Measurements from ENCODE around the gene ADAP2.
"Not testable (repeated sequence)": the region's sequence is repeated elsewhere in the genome, so short reads cannot be mapped to it uniquely, and the experiment has no call there.

ADAP2 gene

GRCh38 chr17:30921544-30922196 is at the start of gene ADAP2:
Gene ADAP2 (plus strand): TSS chr17:30921945. CDS start chr17:30922015, 70 bp downstream.
- DNase-seq = no peak

GRCh38 chr17:30886187-30886586 is 35.6 kb upstream of the ADAP2 start:
- no peak for DNase-seq

GRCh38 chr17:30894236-30894635 is 27.5 kb upstream of the ADAP2 start:
- DNase-seq = no peak

GRCh38 chr17:30897311-30897710 is 24.4 kb upstream of the ADAP2 start:
- DNase-seq = no peak

GRCh38 chr17:30905742-30906100 is 16.0 kb upstream of the ADAP2 start:
- no peak for DNase-seq

- peak; percentile 72 for DNase-seq
Observed at GRCh38 chr17:30906101-30906911, 15.4 kb upstream of the ADAP2 start, which contains the start of gene TEFM. Gene TEFM (minus strand): TSS chr17:30906238. CDS start chr17:30906198, 40 bp downstream.

GRCh38 chr17:30908717-30909420 is 12.9 kb upstream of the ADAP2 start:
- DNase-seq = no peak

GRCh38 chr17:30910151-30910550 is 11.6 kb upstream of the ADAP2 start:
- DNase-seq = not testable (repeated sequence)

- DNase-seq = no peak
Observed at GRCh38 chr17:30913955-30914354, 7.8 kb upstream of the ADAP2 start.

GRCh38 chr17:30915833-30916611 is 5.7 kb upstream of the ADAP2 start:
- no peak for DNase-seq

- DNase-seq = no peak
Observed at GRCh38 chr17:30917050-30917449, 4.7 kb upstream of the ADAP2 start.

- DNase-seq = no peak
Observed at GRCh38 chr17:30920282-30920681, 1.5 kb upstream of the ADAP2 start.

GRCh38 chr17:30920683-30921543 is 832 bp upstream of the ADAP2 start:
- DNase-seq = peak; percentile 2

- no peak for DNase-seq
Observed at GRCh38 chr17:30922235-30923030, 688 bp downstream of the ADAP2 start.

- no peak for DNase-seq
Observed at GRCh38 chr17:30924341-30924740, 2.6 kb downstream of the ADAP2 start.

GRCh38 chr17:30926516-30926915 is 4.8 kb downstream of the ADAP2 start:
- DNase-seq = no peak

- DNase-seq = no peak
Observed at GRCh38 chr17:30927756-30928155, 6.0 kb downstream of the ADAP2 start.

GRCh38 chr17:30928584-30928983 is 6.8 kb downstream of the ADAP2 start:
- DNase-seq = no peak

GRCh38 chr17:30929081-30929633 is 7.4 kb downstream of the ADAP2 start:
- DNase-seq = no peak

GRCh38 chr17:30929861-30930260 is 8.1 kb downstream of the ADAP2 start:
- DNase-seq = not testable (repeated sequence)

GRCh38 chr17:30930495-30930894 is 8.8 kb downstream of the ADAP2 start:
- DNase-seq = no peak
